DMS 273 (cell line): ENCODE data around the gene CASP8.

Experiments
- DNase-seq: peaks from one replicate; lab custom pipeline; 2025; ENCODE audit not compliant: unreplicated experiment; lab: John Stamatoyannopoulos, UW

CASP8 gene

DNA sequence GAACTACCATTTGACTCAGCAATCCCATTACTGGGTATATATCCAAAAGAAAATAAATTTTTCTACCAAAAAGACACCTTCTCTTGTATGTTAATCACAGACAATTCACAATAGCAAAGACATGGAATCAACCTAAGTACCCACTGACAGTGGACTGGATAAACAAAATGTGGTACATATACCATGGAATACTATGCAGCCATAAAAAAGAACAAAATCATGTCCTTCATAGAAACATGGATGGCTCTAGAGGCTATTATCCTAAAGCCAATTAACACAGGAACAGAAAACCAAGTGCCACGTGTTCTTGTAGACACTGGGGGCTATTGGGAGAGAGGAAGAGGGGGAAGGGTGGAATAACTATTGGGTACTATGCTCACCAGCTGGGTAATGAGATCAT lies 69.1 kb downstream of the CASP8 start:
- DNase-seq: no peak
